Glomerular endothelial cell (primary cell): Measurements from ENCODE around the gene DHX8. TPM values are rescaled to one million over a fixed set of nuclear protein-coding genes. Genes with fewer than 3 reads are reported as not detected.
"Not testable (repeated sequence)": the region's sequence is repeated elsewhere in the genome, so short reads cannot be mapped to it uniquely, and the experiment has no call there.

Source experiments
- DNase-seq: peaks from one replicate; pipeline ENCODE4 v3.0.0-alpha.2; 2011; ENCODE audit warnings: low read depth, low spot score; ENCODE audit errors: extremely low read depth
- total RNA-seq: library from RNA; depleted of rRNA; stranded (reverse); fragments of >200 nt; gene quantifications from 2 replicates; pipeline ENCODE4 v1.2.3, GENCODE V29; 2015

The DHX8 gene
- total RNA-seq, 1 donor from 2014 or later, result 36.8 TPM

- not testable (repeated sequence) for DNase-seq
These were observed 23.9 kb upstream of the DHX8 start for GRCh38 chr17:43459878-43460277.

GRCh38 chr17:43461185-43461584, 22.6 kb upstream of the DHX8 start:
- DNase-seq, result no peak

GRCh38 chr17:43462569-43462968, 21.2 kb upstream of the DHX8 start:
- not testable (repeated sequence) for DNase-seq

- no peak for DNase-seq
These were observed 20.5 kb upstream of the DHX8 start for GRCh38 chr17:43463241-43463640.

- DNase-seq, result no peak
These were observed 19.7 kb upstream of the DHX8 start for GRCh38 chr17:43464046-43464445.

GRCh38 chr17:43465049-43465448, 18.7 kb upstream of the DHX8 start:
- DNase-seq, result no peak

- no peak for DNase-seq
These were observed 15.7 kb upstream of the DHX8 start for GRCh38 chr17:43467981-43468581.

- no peak for DNase-seq
These were observed 15.1 kb upstream of the DHX8 start for GRCh38 chr17:43468691-43469139.

- no peak for DNase-seq
These were observed 14.6 kb upstream of the DHX8 start for GRCh38 chr17:43469145-43469544.

GRCh38 chr17:43471585-43472160, 12.1 kb upstream of the DHX8 start:
- DNase-seq, result no peak

- DNase-seq, result no peak
These were observed 8.2 kb upstream of the DHX8 start for GRCh38 chr17:43475494-43476089.

GRCh38 chr17:43476306-43476705, 7.5 kb upstream of the DHX8 start:
- not testable (repeated sequence) for DNase-seq

GRCh38 chr17:43477832-43478634, 5.7 kb upstream of the DHX8 start:
- DNase-seq, result no peak

GRCh38 chr17:43479948-43480347, 3.8 kb upstream of the DHX8 start:
- no peak for DNase-seq

- DNase-seq, result no peak
These were observed 1.4 kb upstream of the DHX8 start for GRCh38 chr17:43482103-43483012.

- no peak for DNase-seq
These were observed 6.8 kb downstream of the DHX8 start for GRCh38 chr17:43490621-43491020.

- not testable (repeated sequence) for DNase-seq
These were observed 25.7 kb downstream of the DHX8 start for GRCh38 chr17:43509440-43509839.

GRCh38 chr17:43511199-43511598, 27.4 kb downstream of the DHX8 start:
- not testable (repeated sequence) for DNase-seq

GRCh38 chr17:43515656-43516055, 31.9 kb downstream of the DHX8 start:
- DNase-seq, result no peak

- no peak for DNase-seq
These were observed 33.4 kb downstream of the DHX8 start for GRCh38 chr17:43517161-43517560.
